Activated naive CD8-positive, alpha-beta T cell treated with anti-CD3 and anti-CD28 coated beads for 36 hours (primary cell): Measurements from ENCODE around the gene KTN1. TPM values are rescaled to one million over a fixed set of nuclear protein-coding genes. Genes with fewer than 3 reads are reported as not detected.
A peak's percentile ranks its signal among the peaks of the same experiment; 100 is the strongest.

Experiments
- DNase-seq: peaks from one replicate; pipeline ENCODE4 v3.0.0; 2021
- H3K27ac Mint-ChIP-seq: one replicate; pipeline ENCODE4 v1.8.0; 2022; ENCODE audit warnings: mild to moderate bottlenecking, moderate library complexity, mixed read lengths
- H3K27me3 Mint-ChIP-seq: one replicate; pipeline ENCODE4 v1.8.0; 2022; ENCODE audit warnings: mild to moderate bottlenecking, mixed read lengths
- H3K36me3 Mint-ChIP-seq: one replicate; pipeline ENCODE4 v1.8.0; 2021; ENCODE audit warnings: mild to moderate bottlenecking, mixed read lengths
- H3K4me1 Mint-ChIP-seq: one replicate; pipeline ENCODE4 v1.8.0; 2021; ENCODE audit warnings: mixed read lengths
- H3K4me3 Mint-ChIP-seq: one replicate; pipeline ENCODE4 v1.8.0; 2022; ENCODE audit warnings: mild to moderate bottlenecking, moderate library complexity, mixed read lengths
- H3K9me3 Mint-ChIP-seq: one replicate; pipeline ENCODE4 v1.8.0; 2022; ENCODE audit warnings: mixed read lengths
- total RNA-seq, 2 experiments: library from RNA; stranded (reverse); gene quantifications; one replicate each; pipeline ENCODE4 v1.2.3, GENCODE V29; 2021

Gene KTN1
- total RNA-seq, 2 experiments from 2014 or later = 119 TPM

DNA sequence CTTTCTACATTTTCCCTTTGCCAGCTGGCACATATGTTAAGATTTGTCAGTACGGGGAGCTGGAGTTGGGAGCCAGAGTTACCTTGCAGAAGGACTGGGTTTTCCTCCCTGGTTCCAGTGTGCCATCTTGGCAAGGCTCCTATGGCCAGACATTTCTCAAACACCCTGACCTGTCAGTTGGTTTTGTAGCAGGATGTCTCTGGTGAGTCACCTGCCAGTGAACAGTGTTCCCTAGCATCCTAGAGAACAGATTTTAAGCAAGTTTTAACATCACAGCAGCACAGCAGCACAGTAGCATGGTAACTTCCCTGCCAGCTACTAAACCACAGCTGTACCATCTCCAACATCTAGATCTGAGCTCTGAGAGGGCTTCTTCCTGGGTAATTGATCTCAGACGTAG lies 26.2 kb upstream of the KTN1 start:
- DNase-seq = no peak
- no peak overlapping the region for H3K4me3 Mint-ChIP-seq
- no peaks in the 10 kb centered on the region for H3K4me1 Mint-ChIP-seq
- no peaks in the 10 kb centered on the region for H3K27me3 Mint-ChIP-seq
- H3K36me3 Mint-ChIP-seq = peaks cover 20% of the 10 kb centered on the region
- H3K27ac Mint-ChIP-seq = no peak overlapping the region
- H3K9me3 Mint-ChIP-seq = peaks cover 6% of the 10 kb centered on the region

- H3K27ac Mint-ChIP-seq = no peak overlapping the region
- no peak for DNase-seq
- peaks cover 4% of the 10 kb centered on the region for H3K9me3 Mint-ChIP-seq
- H3K4me3 Mint-ChIP-seq = no peak overlapping the region
- no peaks in the 10 kb centered on the region for H3K4me1 Mint-ChIP-seq
- no peaks in the 10 kb centered on the region for H3K27me3 Mint-ChIP-seq
- peaks cover 15% of the 10 kb centered on the region for H3K36me3 Mint-ChIP-seq
Measured at GRCh38 chr14:55556929-55557623, 22.9 kb upstream of the KTN1 start.

DNA sequence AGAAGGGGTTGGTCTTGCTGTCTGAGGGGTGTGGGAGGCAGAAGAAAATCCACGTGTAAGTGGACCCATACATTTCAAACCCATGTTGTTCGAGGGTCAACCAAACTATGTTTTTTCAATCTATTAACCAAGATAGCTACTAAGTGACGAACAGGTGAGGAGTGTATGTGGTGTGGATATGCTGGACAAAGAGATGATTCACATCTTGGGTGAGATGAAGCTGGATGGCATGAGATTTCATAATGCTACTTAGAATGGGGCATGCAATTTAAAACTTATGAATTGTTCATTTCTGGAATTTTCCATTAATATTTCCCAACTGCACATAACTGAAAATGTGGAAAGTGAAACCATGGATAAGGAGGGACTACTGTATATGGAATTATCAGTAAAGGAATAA lies 17.9 kb upstream of the KTN1 start:
- Mint-ChIP-seq H3K4me3 (no peak overlapping the region), H3K36me3 (peaks cover 3% of the 10 kb centered on the region), H3K9me3 (no peaks in the 10 kb centered on the region), H3K27me3 (no peaks in the 10 kb centered on the region), H3K4me1 (no peaks in the 10 kb centered on the region), H3K27ac (no peak overlapping the region)
- no peak for DNase-seq

DNA sequence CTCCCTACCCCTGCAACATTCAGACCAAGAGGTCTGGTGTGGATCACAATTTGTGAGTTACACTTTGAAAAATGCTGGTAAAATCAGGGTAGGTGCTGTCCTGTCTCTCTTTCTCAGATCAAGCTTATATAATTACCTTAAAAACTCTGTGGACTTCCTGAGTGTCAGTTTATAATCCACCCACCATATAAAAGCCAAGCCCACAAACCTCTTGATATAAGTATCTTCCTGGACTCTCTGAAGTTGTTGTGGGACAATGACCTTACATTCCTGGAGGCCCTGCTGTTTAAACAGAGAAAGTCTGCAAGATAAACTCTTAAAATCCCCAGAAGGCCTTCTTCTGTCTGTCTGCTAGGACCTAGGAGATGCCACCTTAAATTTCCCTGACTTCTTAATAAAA lies 11.4 kb upstream of the KTN1 start:
- no peaks in the 10 kb centered on the region for H3K4me1 Mint-ChIP-seq
- no peak overlapping the region for H3K27ac Mint-ChIP-seq
- no peaks in the 10 kb centered on the region for H3K27me3 Mint-ChIP-seq
- no peaks in the 10 kb centered on the region for H3K9me3 Mint-ChIP-seq
- no peak for DNase-seq
- no peaks in the 10 kb centered on the region for H3K36me3 Mint-ChIP-seq
- no peak overlapping the region for H3K4me3 Mint-ChIP-seq

DNA sequence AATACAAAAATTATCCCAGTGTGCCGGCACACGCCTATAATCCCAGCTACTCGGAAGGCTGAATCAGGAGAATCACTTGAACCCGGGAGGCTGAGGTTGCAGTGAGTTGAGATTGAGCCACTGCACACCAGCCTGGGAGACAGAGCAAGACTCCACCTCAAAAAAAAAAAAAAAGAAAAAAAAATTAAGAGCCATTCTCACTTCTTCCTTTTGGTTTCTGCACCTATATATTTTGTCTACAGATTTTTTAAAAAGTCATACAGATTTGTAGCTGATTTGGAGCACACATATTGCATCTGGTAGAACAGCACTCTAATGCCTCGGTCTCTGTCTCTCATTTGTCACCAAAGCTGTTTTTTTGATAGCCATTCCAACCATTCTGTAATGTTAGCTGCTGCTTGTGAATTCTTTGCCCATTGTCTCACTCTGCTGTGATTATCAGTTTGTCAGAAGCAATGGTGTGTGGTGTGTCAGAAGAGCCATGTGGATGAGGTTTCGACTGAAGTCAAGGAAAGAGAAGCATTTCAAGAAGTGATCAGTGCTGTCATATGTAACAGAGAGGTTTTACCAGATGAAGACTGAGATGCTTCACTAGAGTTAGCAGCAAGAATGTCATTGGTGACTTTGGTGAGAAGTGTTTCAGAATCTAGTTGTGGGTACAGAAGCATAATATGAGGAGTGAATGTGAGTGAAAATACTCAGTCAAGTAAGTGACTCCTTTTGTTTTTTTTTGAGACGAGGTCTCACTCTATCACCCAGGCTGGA lies 8.7 kb upstream of the KTN1 start:
- H3K9me3 Mint-ChIP-seq = no peaks in the 10 kb centered on the region
- no peaks in the 10 kb centered on the region for H3K4me1 Mint-ChIP-seq
- no peaks in the 10 kb centered on the region for H3K27me3 Mint-ChIP-seq
- no peak for DNase-seq
- no peaks in the 10 kb centered on the region for H3K36me3 Mint-ChIP-seq
- no peak overlapping the region for H3K27ac Mint-ChIP-seq
- no peak overlapping the region for H3K4me3 Mint-ChIP-seq

DNA sequence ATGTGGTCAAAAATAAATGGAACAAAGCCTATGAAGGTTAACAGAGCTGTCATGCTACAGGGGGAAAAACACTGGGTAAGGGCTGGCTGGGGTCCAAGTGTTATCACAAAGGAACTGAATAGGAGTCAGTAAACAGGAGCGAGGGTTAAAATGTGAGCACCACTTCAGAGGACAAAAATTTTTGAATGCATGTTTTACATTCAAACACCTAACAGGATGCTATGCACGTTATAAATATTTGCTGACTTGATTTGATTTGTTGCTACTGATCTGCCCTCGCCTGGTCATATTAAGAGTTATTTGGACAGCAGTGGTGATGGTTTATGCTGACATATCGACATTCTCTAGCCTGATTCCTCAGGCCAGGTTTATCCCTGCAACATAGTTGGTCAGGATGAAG lies 7.4 kb upstream of the KTN1 start:
- no peaks in the 10 kb centered on the region for H3K27me3 Mint-ChIP-seq

DNA sequence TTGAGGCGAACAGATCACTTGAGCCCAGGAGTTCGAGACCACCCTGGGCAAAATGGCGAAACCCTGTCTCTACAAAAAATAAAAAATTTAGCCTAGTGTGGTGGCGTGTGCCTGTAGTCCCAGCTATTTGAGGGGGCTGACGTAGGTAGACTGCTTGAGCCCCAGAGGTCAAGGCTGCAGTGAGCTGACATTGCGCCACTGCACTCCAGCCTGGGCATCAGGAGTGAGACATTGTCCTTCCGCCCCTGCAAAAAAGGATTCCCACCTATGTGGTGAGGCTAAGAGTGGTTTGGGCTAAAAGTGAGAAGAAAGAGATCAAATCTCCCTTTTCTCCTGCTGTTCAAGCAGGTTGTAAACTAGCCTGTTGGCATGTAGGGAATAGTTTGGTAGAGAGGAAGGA lies 5.0 kb upstream of the KTN1 start:
- H3K4me3 Mint-ChIP-seq = no peak overlapping the region
- no peaks in the 10 kb centered on the region for H3K9me3 Mint-ChIP-seq
- H3K27ac Mint-ChIP-seq = no peak overlapping the region
- H3K36me3 Mint-ChIP-seq = peaks cover 2% of the 10 kb centered on the region
- H3K4me1 Mint-ChIP-seq = peaks cover 13% of the 10 kb centered on the region
- DNase-seq = no peak
- H3K27me3 Mint-ChIP-seq = no peaks in the 10 kb centered on the region

More for the DNA sequence above, 7.4 kb upstream of the KTN1 start:
- peaks cover 2% of the 10 kb centered on the region for H3K4me1 Mint-ChIP-seq
- H3K27ac Mint-ChIP-seq = no peak overlapping the region
- H3K36me3 Mint-ChIP-seq = peaks cover 2% of the 10 kb centered on the region
- DNase-seq = no peak
- H3K4me3 Mint-ChIP-seq = no peak overlapping the region
- H3K9me3 Mint-ChIP-seq = no peaks in the 10 kb centered on the region

- Mint-ChIP-seq H3K27me3 (no peaks in the 10 kb centered on the region), H3K4me3 (no peak overlapping the region), H3K36me3 (peaks cover 2% of the 10 kb centered on the region), H3K27ac (no peak overlapping the region), H3K4me1 (peaks cover 21% of the 10 kb centered on the region), H3K9me3 (no peaks in the 10 kb centered on the region)
- DNase-seq = no peak
Measured at GRCh38 chr14:55577229-55577628, 2.8 kb upstream of the KTN1 start.

- H3K27me3 Mint-ChIP-seq = no peaks in the 10 kb centered on the region
- H3K9me3 Mint-ChIP-seq = no peaks in the 10 kb centered on the region
- no peak overlapping the region for H3K27ac Mint-ChIP-seq
- peaks cover 30% of the 10 kb centered on the region for H3K4me1 Mint-ChIP-seq
- H3K4me3 Mint-ChIP-seq = peak overlapping the region; percentile 95
- DNase-seq = no peak
- peaks cover 2% of the 10 kb centered on the region for H3K36me3 Mint-ChIP-seq
Measured at GRCh38 chr14:55578511-55578910, 1.5 kb upstream of the KTN1 start.

- peak overlapping the region; percentile 82 for H3K4me3 Mint-ChIP-seq
- peaks cover 33% of the 10 kb centered on the region for H3K4me1 Mint-ChIP-seq
- H3K36me3 Mint-ChIP-seq = peaks cover 2% of the 10 kb centered on the region
- no peaks in the 10 kb centered on the region for H3K9me3 Mint-ChIP-seq
- H3K27ac Mint-ChIP-seq = peak overlapping the region; percentile 91
- no peaks in the 10 kb centered on the region for H3K27me3 Mint-ChIP-seq
- peak; percentile 71 for DNase-seq
Measured at GRCh38 chr14:55580470-55581341, 699 bp downstream of the KTN1 start.

DNA sequence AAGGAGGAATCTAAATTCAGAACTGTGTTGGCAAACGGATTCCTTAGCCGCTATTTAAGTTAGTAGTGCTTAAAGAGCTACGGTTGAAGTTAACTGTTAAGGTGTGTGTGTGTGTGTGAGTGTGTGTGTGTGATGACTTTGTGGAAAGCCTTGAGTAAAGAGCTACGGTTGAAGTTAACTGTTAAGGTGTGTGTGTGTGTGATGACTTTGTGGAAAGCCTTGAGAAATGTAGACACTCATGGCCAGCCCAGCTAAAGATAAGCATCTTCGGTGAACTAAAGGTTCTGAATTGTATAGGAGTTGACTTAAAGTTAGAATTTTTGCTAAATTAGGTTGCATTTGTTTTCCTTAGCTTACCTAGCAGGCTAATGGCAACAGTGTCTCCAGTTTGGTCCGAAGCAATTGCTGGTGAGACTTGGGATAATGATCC lies 1.4 kb downstream of the KTN1 start:
- Mint-ChIP-seq H3K36me3 (peaks cover 2% of the 10 kb centered on the region), H3K27me3 (no peaks in the 10 kb centered on the region), H3K4me3 (peak overlapping the region; percentile 82), H3K4me1 (peaks cover 39% of the 10 kb centered on the region), H3K9me3 (no peaks in the 10 kb centered on the region), H3K27ac (peak overlapping the region; percentile 91)
- DNase-seq = no peak

DNA sequence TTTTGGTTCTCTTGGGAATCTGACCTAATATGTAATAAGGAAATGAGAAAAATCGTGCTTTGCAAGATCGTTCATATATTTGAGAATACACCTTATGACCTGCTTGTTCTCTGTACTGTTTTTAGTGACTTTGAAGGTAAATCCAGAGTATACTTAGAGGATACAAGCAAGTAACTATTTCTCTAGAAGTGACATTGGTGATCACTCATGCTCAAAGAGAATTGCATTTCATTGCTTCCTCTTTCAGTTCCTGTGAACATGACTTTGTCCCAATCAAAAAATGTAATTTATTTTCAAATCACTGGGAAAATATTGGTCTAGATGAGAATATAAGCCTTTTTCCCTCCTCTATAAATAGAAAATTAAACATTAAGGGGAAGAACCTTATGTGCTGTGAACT lies 2.7 kb downstream of the KTN1 start:
- Mint-ChIP-seq H3K27me3 (no peaks in the 10 kb centered on the region), H3K9me3 (no peaks in the 10 kb centered on the region), H3K36me3 (no peaks in the 10 kb centered on the region), H3K4me3 (no peak overlapping the region), H3K27ac (no peak overlapping the region), H3K4me1 (peaks cover 51% of the 10 kb centered on the region)
- no peak for DNase-seq

DNA sequence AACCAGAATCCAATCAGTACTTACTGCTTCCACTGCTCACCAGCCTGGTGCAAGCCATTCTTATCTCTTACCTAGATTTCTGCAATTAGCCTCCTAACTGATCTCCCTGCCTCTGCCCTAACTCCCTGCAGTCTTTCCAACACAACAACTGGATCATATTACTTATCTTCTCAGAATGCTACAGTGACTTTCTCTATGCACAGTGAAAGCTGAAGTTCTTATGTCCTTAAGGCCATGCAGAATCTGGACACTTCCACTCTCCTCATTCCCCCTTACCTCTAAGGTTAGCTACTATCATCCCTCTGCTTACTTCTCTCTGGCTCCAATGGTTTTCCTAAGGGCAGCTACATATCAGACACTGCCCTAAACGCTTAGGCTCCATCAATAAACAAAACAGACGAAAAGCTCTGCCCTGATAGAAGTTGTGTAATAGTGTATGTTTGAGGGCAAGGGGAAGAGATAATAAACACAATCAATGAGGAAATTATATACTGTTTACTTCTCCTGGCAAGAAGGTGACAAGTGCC lies 4.0 kb downstream of the KTN1 start:
- Mint-ChIP-seq H3K4me3 (no peak overlapping the region), H3K9me3 (no peaks in the 10 kb centered on the region), H3K27ac (no peak overlapping the region), H3K27me3 (no peaks in the 10 kb centered on the region), H3K36me3 (peaks cover 2% of the 10 kb centered on the region), H3K4me1 (peaks cover 46% of the 10 kb centered on the region)
- no peak for DNase-seq

DNA sequence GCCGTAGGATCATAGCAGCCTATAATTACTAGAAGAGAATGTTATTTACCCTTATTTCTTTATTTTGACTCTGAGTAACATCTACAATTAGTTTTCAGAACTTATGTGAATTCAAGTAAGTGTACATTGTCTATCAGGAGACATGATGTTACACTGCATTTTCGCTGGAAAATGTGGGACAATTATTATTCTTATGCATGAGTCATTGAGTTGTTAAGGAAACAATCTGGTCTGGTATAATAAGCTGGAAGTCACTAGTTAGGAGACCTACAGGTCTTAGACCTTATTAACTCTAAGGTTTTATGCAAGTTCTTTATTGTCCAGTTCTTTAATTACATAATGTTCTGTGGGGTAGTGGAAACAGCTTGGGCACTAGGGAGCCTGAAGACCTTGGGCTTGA lies 5.8 kb downstream of the KTN1 start:
- peaks cover 3% of the 10 kb centered on the region for H3K36me3 Mint-ChIP-seq
- DNase-seq = no peak
- no peak overlapping the region for H3K4me3 Mint-ChIP-seq
- H3K4me1 Mint-ChIP-seq = peaks cover 54% of the 10 kb centered on the region
- H3K27me3 Mint-ChIP-seq = no peaks in the 10 kb centered on the region
- no peaks in the 10 kb centered on the region for H3K9me3 Mint-ChIP-seq
- H3K27ac Mint-ChIP-seq = no peak overlapping the region

DNA sequence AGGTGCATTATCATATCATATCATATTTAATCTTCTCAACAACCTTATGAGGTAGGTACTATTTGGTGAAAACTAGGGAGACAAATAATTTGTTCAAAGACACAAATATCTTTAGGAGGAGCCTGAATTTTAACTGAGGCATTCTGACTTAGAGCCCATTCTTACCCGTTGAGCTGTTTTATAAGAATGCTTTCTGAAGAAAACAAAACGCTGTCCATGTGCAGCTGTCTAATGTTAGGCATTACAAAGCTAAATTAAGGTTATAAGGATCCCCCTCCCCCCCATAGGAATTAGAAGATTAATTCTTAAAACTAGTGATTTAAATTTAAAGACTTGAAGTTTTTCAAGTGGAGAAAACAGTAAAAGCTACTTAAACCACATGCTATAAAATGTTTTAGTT lies 6.4 kb downstream of the KTN1 start:
- DNase-seq = no peak
- Mint-ChIP-seq H3K9me3 (no peaks in the 10 kb centered on the region), H3K27me3 (no peaks in the 10 kb centered on the region), H3K36me3 (peaks cover 3% of the 10 kb centered on the region), H3K4me1 (peaks cover 51% of the 10 kb centered on the region), H3K4me3 (no peak overlapping the region), H3K27ac (peak overlapping the region; percentile 66)
